ENCODE data around the gene NPRL2. TPM values are rescaled to one million over a fixed set of nuclear protein-coding genes. Genes with fewer than 3 reads are reported as not detected.

NPRL2 gene
- total RNA-seq, 1 experiment from 2014 or later, result 21.0 TPM

DNA sequence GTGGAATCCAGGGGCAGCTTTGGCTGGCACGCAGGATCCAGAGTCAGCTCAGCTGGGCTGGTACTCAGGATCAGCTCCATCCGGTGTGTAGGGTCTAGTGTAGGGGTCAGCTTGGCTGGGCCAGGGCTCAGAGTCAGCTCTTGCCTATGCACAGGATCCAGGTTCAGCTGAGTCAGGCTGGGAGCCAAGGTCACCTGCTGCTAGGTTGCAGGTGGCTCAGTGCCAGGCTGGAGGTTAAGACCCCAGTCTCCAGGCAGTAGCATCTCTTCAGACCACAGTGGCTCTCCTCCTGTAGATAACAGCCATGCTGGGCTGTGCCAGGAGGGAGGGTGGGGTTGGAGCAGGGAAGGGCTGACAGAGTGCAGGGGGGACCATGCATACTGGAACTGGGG is 53.2 kb downstream of the NPRL2 start:
- H3K4me3 Mint-ChIP-seq (ENCODE audit: low read depth, unreplicated experiment), result no peak overlapping the region
- no peak overlapping the region for H3K27ac Mint-ChIP-seq (ENCODE audit: unreplicated experiment)
- CTCF ChIA-PET, result no interaction called here

More for the DNA sequence above, 53.2 kb downstream of the NPRL2 start:
- Mint-ChIP-seq H3K9me3 (ENCODE audit: low read depth, unreplicated experiment) (no peaks in the 10 kb centered on the region), H3K27me3 (ENCODE audit: unreplicated experiment) (no peaks in the 10 kb centered on the region), H3K36me3 (ENCODE audit: insufficient read depth, unreplicated experiment) (peaks cover 33% of the 10 kb centered on the region), H3K4me1 (ENCODE audit: low read depth, unreplicated experiment) (peaks cover 25% of the 10 kb centered on the region)
- DNase-seq, result no peak
- BruUV-seq (replicated peaks), result no TSS peak
- TF ChIP-seq CTCF (IDR thresholded peaks at IDR 0.05; ENCODE audit: unreplicated experiment), result no peak
- intact Hi-C loops (cut with micrococcal nuclease; ENCODE audit: unreplicated experiment), result no loop called here

Other genes with a start within 250 kb of the NPRL2 start
- gene SEMA3F, start 195.5 kb downstream of the NPRL2 start, total RNA-seq (2022), result 1.6 and 1.7 TPM in 2 replicates
- not detected in 2 replicates for gene GNAT1, start 159.2 kb downstream of the NPRL2 start, total RNA-seq (2022)
- gene SLC38A3, start 145.5 kb downstream of the NPRL2 start, total RNA-seq (2022), result not detected in 2 replicates
- 92.5 and 102 TPM in 2 replicates for gene GNAI2, start 114.6 kb downstream of the NPRL2 start, total RNA-seq (2022)
- 20.3 and 25.7 TPM in 2 replicates for gene SEMA3B, start 81.6 kb downstream of the NPRL2 start, total RNA-seq (2022)
- gene LSMEM2, start 71.7 kb downstream of the NPRL2 start, total RNA-seq (2022), result 0.32 TPM in 1 of 2 replicates, not detected in the other
- 121 TPM in 2 replicates for gene IFRD2, start 58.3 kb downstream of the NPRL2 start, total RNA-seq (2022)
- gene HYAL3, start 51.4 kb downstream of the NPRL2 start, total RNA-seq (2022), result 4.3 and 5.5 TPM in 2 replicates
- 11.6 and 15.0 TPM in 2 replicates for gene NAA80, start 51.4 kb downstream of the NPRL2 start, total RNA-seq (2022)
- gene HYAL1, start 47.2 kb downstream of the NPRL2 start, total RNA-seq (2022), result 1.3 and 1.5 TPM in 2 replicates
- gene HYAL2, start 28.0 kb downstream of the NPRL2 start, total RNA-seq (2022), result 35.7 and 36.9 TPM in 2 replicates
- gene TUSC2, start 22.6 kb downstream of the NPRL2 start, total RNA-seq (2022), result 29.2 and 31.2 TPM in 2 replicates
- 14.7 and 16.8 TPM in 2 replicates for gene RASSF1, start 9.9 kb downstream of the NPRL2 start, total RNA-seq (2022)
- 0.44 and 0.71 TPM in 2 replicates for gene ZMYND10, start 5.0 kb downstream of the NPRL2 start, total RNA-seq (2022)
- 19.4 and 19.7 TPM in 2 replicates for gene CYB561D2, start 87 bp upstream of the NPRL2 start, total RNA-seq (2022)
- 29.3 and 29.4 TPM in 2 replicates for gene TMEM115, start 8.7 kb upstream of the NPRL2 start, total RNA-seq (2022)
- 0.12 TPM in 1 of 2 replicates, not detected in the other for gene CACNA2D2, start 152.9 kb upstream of the NPRL2 start, total RNA-seq (2022)
- gene C3orf18, start 217.0 kb upstream of the NPRL2 start, total RNA-seq (2022), result 2.7 and 3.1 TPM in 2 replicates
- 17.6 and 20.0 TPM in 2 replicates for gene HEMK1, start 218.7 kb upstream of the NPRL2 start, total RNA-seq (2022)